Stomach (tissue), 4 donors: ENCODE data around the gene ENAH.

ENCODE experiments used
- POLR2A ChIP-seq, 4 donors: fragments of 450-650 bp; IDR thresholded peaks; one replicate each; pipeline ENCODE4 v1.6.1; 2016; ENCODE audit warnings: antibody characterized with exemption in 4 of 4, control low read depth in 2 of 4, mild to moderate bottlenecking in 1 of 4, moderate library complexity in 1 of 4
- POLR2AphosphoS5 ChIP-seq, 3 donors: sonication (generic); formaldehyde crosslinking; IDR thresholded peaks; one replicate each; pipeline ENCODE4 v1.6.1; 2016; ENCODE audit warnings: antibody characterized with exemption in 3 of 3
- TF ChIP-seq, protein P1 (sequence below), 7 experiments: fragments of 450-650 bp in 4 of 7; fragments of 200-600 bp in 3 of 7; sonication (generic) in 3 of 7; IDR thresholded peaks; one replicate each; pipeline ENCODE4 v1.5.1; 2016 to 2019; ENCODE audit warnings: antibody characterized with exemption in 7 of 7, control low read depth in 2 of 7, mild to moderate bottlenecking in 1 of 7

- TF ChIP-seq POLR2A (IDR thresholded peaks at IDR 0.05) (no peak), POLR2AphosphoS5 (IDR thresholded peaks at IDR 0.05) (no peak)
- TF ChIP-seq, protein P1, sequence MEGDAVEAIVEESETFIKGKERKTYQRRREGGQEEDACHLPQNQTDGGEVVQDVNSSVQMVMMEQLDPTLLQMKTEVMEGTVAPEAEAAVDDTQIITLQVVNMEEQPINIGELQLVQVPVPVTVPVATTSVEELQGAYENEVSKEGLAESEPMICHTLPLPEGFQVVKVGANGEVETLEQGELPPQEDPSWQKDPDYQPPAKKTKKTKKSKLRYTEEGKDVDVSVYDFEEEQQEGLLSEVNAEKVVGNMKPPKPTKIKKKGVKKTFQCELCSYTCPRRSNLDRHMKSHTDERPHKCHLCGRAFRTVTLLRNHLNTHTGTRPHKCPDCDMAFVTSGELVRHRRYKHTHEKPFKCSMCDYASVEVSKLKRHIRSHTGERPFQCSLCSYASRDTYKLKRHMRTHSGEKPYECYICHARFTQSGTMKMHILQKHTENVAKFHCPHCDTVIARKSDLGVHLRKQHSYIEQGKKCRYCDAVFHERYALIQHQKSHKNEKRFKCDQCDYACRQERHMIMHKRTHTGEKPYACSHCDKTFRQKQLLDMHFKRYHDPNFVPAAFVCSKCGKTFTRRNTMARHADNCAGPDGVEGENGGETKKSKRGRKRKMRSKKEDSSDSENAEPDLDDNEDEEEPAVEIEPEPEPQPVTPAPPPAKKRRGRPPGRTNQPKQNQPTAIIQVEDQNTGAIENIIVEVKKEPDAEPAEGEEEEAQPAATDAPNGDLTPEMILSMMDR (IDR thresholded peaks at IDR 0.05), result no peak
These were observed 154.3 kb downstream of the ENAH start for GRCh38 chr1:225498549-225499136.
